Activated CD4-positive, alpha-beta T cell treated with anti-CD3 and anti-CD28 coated beads, Interleukin-2, amount 50 U/mL, for 24 hours (primary cell): ENCODE results near the gene TBC1D9.
"Not testable (repeated sequence)": the region's sequence is repeated elsewhere in the genome, so short reads cannot be mapped to it uniquely, and the experiment has no call there.

Experiments
- DNase-seq, 2 donors: peaks; one replicate each; pipeline ENCODE4 v3.0.0-alpha.2; 2020; ENCODE audit warnings: low read depth in 1 of 2, low spot score in 1 of 2

Gene TBC1D9

GRCh38 chr4:140754918-140755773 lies 1.0 kb downstream of the TBC1D9 start:
- no peak for DNase-seq

- no peak for DNase-seq
Measured at GRCh38 chr4:140753329-140753728, 2.9 kb downstream of the TBC1D9 start.

GRCh38 chr4:140752291-140753068 lies 3.7 kb downstream of the TBC1D9 start:
- no peak for DNase-seq

- no peak for DNase-seq
Measured at GRCh38 chr4:140750470-140750869, 5.7 kb downstream of the TBC1D9 start.

DNA sequence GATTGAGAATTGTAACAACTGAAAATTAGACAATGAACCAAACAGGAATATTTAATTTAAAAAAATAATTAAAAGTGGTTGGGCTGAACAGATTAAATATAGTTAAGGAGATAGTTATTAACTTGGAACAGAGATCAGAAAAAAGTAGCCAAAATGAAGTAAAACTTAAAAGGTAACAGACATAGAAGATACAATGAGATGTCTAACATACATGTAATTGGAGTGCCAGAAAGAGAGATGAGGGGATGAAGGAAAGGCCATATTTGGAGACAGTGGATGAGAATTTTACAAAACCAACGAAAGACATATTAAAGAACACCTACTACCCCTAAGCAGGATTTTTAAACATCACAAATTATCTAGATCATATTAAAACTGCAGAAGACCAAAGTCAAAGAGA lies 8.0 kb downstream of the TBC1D9 start:
- no peak for DNase-seq

GRCh38 chr4:140746546-140746945 lies 9.6 kb downstream of the TBC1D9 start:
- DNase-seq: not testable (repeated sequence)

DNA sequence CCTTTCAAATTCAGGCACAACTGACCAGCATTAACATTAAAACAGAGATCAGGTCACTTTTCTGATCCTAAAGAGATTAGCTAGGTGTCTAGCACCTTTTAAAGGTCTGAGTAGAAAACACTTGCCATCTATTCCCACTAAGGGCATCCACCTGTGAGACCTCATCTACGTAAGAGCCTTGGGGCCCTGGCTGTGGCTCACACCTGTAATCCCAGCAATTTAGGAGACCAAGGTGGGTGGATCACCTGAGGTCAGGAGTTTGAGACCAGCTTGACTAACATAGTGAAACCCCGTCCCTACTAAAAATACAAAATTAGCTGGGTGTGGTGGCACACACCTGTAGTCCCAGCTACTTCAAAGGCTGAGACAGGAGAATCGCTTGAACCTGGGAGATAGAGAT lies 11.8 kb downstream of the TBC1D9 start:
- DNase-seq: no peak

- DNase-seq: no peak
Measured at GRCh38 chr4:140743194-140743931, 12.8 kb downstream of the TBC1D9 start.

- no peak for DNase-seq
Measured at GRCh38 chr4:140742838-140743193, 13.4 kb downstream of the TBC1D9 start.

- DNase-seq: no peak
Measured at GRCh38 chr4:140740906-140741670, 15.1 kb downstream of the TBC1D9 start.

DNA sequence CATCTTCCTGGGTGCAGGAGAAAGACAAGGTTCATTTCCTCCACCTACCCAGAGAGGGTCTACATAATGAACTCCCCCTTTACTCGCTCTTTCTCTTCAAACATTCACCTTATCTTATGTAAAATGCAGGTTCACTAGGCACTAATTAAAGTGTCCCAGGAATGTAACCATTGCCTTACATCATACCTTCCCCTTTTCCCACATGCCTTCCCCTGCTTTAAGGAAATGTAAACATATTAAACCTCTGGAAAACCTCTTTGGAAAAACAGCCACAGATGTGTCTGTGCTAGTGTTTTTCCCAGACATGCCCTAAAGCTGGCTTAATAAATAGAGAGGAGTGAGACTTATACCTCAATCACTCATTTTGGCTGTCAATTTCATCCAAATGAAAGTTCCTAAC lies 15.8 kb downstream of the TBC1D9 start:
- no peak for DNase-seq

- no peak for DNase-seq
Measured at GRCh38 chr4:140739971-140740370, 16.2 kb downstream of the TBC1D9 start.

DNA sequence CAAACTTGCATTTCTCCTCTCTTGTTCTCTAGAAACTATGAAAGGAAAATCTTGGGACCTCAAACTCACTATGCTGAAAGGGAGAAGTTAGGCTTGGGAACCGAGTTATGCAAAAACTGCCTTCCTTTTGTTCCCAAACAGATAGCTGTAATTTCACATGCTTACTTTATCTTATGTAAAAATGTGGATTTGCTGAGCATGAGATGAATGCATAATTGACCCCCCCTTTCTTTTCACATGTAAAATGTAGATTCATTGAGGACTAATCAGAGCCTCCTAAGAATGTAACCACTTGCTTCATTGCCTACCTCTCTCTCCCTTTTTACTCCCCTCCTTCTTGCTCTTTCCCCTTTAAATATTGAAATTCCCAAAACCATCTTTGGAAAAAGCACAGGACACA lies 18.0 kb downstream of the TBC1D9 start:
- DNase-seq: no peak

DNA sequence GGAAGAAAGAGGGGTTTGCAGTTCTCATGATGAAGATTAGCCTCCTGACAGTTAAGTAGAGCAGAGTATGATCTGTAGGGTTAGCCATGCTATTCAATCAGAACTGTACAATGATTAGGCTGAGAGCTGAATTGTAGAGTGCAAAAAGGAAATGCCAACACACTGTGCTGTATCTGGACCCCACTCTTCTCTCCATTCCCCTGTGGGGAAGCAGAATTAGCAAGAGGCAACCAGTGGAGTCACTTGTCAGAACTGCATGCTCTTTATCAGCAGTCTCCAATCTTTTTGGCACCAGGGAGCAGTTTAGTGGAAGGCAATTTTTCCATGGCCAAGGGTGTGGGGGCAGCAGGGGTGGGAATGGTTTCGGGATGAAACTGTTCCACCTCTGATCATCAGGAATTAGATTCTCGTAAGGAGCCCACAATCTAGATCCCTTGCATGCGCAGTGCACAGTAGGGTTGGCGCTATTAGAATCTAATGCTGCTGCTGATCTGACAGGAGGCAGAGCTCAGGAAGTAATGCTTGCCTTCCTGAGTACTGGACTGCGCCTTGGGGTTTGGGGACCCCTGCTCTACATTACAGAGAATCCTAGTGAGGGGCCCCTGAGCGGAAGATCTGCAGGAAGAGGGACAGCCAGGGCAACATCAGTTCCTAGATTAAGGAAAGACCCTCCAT lies 19.4 kb downstream of the TBC1D9 start:
- DNase-seq: no peak

GRCh38 chr4:140735779-140736391 lies 20.3 kb downstream of the TBC1D9 start:
- DNase-seq: no peak

DNA sequence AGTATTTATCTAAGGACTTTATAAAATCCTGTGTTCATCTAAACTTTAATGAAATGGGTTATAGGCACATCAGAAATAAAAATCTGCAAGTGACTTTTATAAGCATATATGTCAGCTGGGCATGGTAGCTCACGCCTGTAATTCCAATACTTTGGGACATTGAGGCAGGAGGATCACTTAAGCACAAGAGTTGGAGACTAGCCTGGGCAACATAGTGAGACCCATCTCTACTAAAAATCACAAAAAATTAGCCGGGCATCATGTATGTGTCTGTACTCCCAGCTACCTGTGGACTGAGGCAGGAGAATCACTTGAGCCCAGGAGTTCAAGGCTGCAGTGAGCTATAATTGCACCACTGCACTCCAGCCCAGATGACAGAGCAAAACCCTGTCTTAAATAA lies 20.9 kb downstream of the TBC1D9 start:
- no peak for DNase-seq

DNA sequence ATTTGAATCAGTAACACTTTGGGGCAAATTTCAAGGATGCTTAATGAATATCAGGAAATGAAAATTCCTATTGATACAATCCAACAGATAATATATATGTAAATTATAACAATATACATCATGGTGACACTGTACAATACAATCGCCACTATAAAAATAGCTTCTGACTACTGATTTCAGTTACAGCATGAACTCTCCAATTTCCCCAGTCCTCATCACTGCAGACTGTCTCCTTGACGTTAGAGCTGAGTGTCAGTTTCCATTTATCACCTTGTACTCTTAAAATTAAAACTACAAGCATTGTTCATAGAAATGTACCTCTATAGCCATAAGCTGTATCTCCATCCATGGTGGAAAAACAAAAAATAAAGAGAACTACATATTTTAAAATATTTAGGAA lies 23.4 kb downstream of the TBC1D9 start:
- DNase-seq: no peak

GRCh38 chr4:140729344-140730049 lies 26.7 kb downstream of the TBC1D9 start:
- no peak for DNase-seq

- DNase-seq: no peak
Measured at GRCh38 chr4:140726776-140727500, 29.2 kb downstream of the TBC1D9 start.
